ENCODE measurements around the gene CHMP4B.

DNA sequence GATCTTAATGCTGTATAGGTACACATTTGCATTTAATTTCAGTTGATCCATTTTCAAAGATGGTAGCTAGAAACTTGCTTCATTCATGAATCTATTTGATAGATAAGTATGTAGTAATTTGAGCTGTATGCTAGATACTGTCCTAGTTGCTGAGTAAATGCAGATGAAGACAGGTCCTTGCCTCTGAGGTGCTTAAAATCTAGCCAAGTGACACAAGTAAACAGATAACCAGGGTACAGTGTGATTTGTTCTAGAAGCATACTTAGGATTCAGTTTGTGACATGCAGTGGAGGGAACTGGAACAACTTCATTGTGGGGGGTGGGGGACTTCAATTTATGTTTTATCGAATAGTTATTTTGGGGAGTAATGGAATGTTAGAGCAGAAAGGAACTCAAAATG lies 9.2 kb downstream of the CHMP4B start:
- TF ChIP-seq, protein P1, sequence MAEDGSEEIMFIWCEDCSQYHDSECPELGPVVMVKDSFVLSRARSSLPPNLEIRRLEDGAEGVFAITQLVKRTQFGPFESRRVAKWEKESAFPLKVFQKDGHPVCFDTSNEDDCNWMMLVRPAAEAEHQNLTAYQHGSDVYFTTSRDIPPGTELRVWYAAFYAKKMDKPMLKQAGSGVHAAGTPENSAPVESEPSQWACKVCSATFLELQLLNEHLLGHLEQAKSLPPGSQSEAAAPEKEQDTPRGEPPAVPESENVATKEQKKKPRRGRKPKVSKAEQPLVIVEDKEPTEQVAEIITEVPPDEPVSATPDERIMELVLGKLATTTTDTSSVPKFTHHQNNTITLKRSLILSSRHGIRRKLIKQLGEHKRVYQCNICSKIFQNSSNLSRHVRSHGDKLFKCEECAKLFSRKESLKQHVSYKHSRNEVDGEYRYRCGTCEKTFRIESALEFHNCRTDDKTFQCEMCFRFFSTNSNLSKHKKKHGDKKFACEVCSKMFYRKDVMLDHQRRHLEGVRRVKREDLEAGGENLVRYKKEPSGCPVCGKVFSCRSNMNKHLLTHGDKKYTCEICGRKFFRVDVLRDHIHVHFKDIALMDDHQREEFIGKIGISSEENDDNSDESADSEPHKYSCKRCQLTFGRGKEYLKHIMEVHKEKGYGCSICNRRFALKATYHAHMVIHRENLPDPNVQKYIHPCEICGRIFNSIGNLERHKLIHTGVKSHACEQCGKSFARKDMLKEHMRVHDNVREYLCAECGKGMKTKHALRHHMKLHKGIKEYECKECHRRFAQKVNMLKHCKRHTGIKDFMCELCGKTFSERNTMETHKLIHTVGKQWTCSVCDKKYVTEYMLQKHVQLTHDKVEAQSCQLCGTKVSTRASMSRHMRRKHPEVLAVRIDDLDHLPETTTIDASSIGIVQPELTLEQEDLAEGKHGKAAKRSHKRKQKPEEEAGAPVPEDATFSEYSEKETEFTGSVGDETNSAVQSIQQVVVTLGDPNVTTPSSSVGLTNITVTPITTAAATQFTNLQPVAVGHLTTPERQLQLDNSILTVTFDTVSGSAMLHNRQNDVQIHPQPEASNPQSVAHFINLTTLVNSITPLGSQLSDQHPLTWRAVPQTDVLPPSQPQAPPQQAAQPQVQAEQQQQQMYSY (CRISPR knock-in tag; IDR thresholded peaks at IDR 0.05): no peak
- TF ChIP-seq NR3C1 (CRISPR knock-in tag; conservative IDR thresholded peaks at IDR 0.05; ENCODE audit: low read depth) (no peak), ATF3 (CRISPR knock-in tag; conservative IDR thresholded peaks at IDR 0.05) (no peak)
- TF ChIP-seq, protein P2, sequence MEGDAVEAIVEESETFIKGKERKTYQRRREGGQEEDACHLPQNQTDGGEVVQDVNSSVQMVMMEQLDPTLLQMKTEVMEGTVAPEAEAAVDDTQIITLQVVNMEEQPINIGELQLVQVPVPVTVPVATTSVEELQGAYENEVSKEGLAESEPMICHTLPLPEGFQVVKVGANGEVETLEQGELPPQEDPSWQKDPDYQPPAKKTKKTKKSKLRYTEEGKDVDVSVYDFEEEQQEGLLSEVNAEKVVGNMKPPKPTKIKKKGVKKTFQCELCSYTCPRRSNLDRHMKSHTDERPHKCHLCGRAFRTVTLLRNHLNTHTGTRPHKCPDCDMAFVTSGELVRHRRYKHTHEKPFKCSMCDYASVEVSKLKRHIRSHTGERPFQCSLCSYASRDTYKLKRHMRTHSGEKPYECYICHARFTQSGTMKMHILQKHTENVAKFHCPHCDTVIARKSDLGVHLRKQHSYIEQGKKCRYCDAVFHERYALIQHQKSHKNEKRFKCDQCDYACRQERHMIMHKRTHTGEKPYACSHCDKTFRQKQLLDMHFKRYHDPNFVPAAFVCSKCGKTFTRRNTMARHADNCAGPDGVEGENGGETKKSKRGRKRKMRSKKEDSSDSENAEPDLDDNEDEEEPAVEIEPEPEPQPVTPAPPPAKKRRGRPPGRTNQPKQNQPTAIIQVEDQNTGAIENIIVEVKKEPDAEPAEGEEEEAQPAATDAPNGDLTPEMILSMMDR (IDR thresholded peaks at IDR 0.05): no peak
